HG02870 (cell line): ENCODE data around the gene TMEM51.
"Not testable (repeated sequence)": the region's sequence is repeated elsewhere in the genome, so short reads cannot be mapped to it uniquely, and the experiment has no call there.

Source experiments
- ATAC-seq: cut with Tn5 transposase; IDR thresholded peaks from one replicate; pipeline ENCODE4 v1.9.1; 2021; ENCODE audit warnings: mild to moderate bottlenecking, moderate library complexity; ENCODE audit not compliant: unreplicated experiment

TMEM51 gene

DNA sequence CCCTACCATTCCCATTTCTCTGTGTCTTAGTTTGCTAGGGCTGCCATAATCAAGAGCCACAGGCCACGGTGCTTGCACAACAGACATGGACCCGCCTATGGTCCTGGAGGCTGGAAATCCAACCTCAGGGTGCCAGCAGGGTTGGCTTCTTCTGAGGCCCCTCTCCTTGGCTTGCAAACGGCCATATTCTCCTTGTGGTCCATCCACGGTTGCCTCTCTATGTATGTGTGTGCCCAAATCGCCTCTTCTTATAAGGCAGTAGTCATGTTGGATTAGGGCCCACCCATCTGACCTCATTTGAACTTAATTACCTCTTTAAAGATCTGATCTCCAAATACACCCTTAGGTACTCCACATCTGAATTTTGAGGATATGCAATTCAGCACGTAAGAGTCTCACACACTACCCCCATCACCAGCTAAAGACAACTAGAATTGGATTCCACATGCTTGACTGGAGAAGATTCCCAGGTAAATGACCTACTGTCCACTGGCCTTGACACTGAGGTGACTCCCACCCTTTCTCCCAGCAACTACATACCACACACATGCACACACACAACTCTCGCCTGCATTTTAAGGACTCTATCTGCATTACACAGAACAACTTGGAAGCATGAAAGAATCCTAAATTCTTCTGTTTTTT is 28.3 kb upstream of the TMEM51 start:
- ATAC-seq = no peak

GRCh38 chr1:15128077-15128476 is 25.5 kb upstream of the TMEM51 start:
- ATAC-seq = no peak

- no peak for ATAC-seq
Observed at GRCh38 chr1:15128520-15129313, 24.8 kb upstream of the TMEM51 start.

DNA sequence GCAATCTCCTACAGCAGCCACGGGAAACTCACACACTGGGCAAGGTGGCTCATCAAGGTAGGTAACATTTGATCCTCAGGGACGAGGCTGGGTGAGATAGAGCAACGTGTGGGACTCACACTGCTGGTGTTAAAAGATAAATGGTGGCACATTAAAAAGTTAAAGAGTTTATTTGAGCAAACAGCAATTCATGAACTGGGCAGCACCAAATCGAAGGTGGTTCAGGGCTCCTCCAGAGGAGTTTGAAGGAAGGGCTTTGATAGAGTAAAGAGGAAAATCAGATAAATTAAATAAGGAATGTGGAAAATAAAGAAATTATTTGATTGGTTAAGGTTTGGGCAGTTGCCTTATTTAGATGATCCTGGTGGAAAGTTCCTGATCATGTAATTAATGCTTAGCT is 23.6 kb upstream of the TMEM51 start:
- no peak for ATAC-seq

- no peak for ATAC-seq
Observed at GRCh38 chr1:15130607-15131006, 22.9 kb upstream of the TMEM51 start.

GRCh38 chr1:15132965-15133364 is 20.6 kb upstream of the TMEM51 start:
- no peak for ATAC-seq

DNA sequence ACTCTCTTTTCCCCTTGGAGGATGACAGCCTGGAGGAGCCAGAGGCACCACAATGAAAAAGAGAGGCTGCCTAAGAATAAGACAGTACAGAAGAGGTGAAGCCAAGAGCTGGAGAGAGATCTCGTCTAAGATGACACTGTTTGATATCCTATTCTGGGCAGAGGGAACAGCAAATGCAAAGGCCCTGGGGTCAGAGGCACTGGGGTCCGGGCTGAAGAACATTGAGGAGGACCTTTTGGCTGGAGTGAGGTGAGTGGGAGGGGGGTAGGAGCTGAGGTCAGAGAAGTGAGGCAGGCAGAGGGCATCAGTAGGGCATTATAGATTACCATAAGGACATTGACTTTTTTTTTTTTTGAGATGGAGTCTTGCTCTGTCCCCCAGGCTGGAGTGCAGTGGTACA is 19.3 kb upstream of the TMEM51 start:
- no peak for ATAC-seq

DNA sequence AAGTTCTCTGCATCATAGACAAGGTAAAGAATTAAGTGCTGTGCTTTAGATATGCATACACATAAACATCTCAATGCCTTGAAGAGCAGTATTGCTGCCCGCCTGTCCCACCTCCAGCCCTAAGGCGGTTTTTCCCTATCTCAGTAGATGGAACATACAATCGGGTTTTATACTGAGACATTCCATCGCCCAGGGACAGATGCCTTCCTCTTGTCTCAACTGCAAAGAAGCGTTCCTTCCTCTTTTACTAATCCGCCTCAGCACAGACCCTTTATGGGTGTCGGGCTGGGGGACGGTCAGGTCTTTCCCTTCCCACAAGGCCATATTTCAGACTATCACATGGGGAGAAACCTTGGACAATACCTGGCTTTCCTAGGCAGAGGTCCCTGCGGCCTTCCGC is 17.9 kb upstream of the TMEM51 start:
- not testable (repeated sequence) for ATAC-seq

- no peak for ATAC-seq
Observed at GRCh38 chr1:15137809-15138208, 15.7 kb upstream of the TMEM51 start.

DNA sequence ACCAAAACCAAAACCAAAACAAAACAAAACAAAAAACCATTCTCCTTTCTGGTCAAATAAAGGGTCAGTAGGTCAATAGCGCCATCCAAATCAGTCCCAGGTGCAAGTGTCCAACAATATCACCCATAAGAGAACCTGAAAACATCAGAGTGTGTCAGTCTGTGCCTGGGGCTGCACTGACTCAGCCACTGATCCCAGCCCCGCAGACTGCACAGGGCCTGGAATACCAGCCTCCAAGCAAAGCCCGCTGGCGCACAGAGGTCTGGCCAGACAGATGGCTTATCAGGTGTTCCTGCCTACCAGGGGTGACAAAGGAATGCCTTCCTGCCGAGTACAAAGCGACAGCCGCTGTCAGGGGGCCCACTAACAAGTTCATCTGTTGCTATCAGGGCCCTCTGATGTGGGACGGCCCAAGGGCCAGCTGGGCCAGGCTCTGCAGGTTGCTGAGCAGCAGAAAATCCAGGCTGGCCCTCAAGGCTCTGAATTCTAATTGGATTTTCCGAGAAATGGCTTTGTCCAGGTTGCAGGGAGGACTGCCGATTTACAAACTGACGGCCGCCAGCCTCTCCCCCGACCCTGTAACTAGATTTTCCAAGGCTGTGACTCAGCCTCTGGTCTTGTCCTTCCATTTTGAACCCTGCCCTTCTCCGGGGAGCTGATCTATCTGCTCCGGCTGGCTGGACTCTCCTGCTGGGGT is 13.7 kb upstream of the TMEM51 start:
- no peak for ATAC-seq

DNA sequence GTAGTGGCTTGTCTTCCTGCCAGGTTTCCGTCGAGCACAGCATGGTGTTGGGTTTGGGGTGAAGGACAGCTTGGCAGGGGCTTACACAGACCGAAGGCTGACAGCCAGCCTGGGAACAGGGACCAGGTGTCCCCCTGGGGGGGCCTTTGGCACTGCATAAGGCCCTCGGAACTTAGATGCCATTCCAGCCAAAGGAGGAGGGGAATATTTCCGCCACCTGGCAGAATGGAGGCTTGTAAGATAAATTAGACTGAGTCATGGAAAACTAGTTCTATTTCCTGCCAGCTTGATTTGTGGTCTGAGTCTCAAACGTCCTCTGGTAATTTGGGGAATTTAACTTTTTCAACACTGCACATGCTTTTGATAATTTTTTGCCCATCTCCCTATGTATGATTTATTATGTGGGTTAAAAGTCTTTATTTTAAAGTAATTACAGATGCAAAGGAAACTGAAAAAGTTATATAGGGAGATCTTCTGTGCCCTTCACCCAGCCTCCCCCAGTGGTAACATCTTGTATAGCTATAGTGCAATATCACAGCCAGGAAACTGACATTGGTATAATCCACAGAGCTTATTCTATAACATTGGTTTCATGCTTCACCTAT is 11.5 kb upstream of the TMEM51 start:
- no peak for ATAC-seq

- ATAC-seq = no peak
Observed at GRCh38 chr1:15145327-15145726, 8.2 kb upstream of the TMEM51 start.

DNA sequence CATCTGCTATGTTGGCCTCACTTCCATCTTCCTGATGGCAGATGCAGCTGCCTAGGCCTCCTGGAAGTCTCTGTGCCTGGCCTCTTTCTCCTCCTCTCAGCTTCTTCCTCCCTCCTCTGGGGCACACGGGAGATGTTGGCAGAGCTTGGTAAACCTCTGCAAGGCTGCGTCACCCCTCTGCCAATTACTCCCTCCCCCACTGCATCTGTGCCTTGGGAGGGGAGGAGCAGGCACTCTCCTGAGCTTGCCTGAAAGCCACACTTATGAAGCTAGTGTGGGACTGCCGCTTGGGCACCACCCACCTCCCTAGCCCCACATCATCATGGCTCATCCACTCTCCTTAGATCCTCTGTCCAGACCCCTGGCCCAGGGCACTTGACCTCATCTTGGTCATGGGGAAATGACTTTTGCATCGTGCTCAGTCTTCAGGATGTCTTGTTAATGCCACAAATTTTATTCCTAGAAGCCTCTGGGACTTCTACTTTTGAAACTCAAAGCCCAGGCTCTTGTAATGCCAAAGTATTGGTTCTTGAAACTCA is 7.3 kb upstream of the TMEM51 start:
- no peak for ATAC-seq

GRCh38 chr1:15146971-15147376 is 6.6 kb upstream of the TMEM51 start:
- no peak for ATAC-seq

- ATAC-seq = no peak
Observed at GRCh38 chr1:15148004-15148403, 5.5 kb upstream of the TMEM51 start.

DNA sequence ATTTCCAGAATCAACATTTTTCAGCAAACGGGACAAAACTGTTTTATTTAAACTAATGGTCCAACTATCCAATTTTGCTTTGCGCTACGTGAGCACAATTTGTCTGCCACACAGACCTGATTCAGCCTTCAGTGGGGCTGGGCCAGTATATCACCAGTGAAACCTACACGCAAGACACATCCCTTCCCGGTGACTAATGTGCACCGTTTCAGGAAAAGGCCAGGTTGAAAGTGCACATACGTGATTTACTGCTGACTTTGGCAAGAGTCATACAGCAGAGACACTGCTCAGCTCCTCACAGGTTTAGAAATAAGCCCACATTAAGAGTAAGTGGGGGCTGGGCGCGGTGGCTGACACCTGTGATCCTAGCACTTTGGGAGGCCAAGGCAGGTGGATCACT is 5.1 kb upstream of the TMEM51 start:
- no peak for ATAC-seq

- no peak for ATAC-seq
Observed at GRCh38 chr1:15148941-15149340, 4.6 kb upstream of the TMEM51 start.

- no peak for ATAC-seq
Observed at GRCh38 chr1:15150376-15150775, 3.2 kb upstream of the TMEM51 start.

GRCh38 chr1:15151377-15151806 is 2.2 kb upstream of the TMEM51 start:
- no peak for ATAC-seq

GRCh38 chr1:15151871-15152270 is 1.7 kb upstream of the TMEM51 start:
- no peak for ATAC-seq
